Neural cell (in vitro differentiated cells): ENCODE measurements around the gene MLC1. TPM values are rescaled to one million over a fixed set of nuclear protein-coding genes. Genes with fewer than 3 reads are reported as not detected.

ENCODE experiments used
- H2AFZ ChIP-seq: fragments of 200-600, 300-800 bp; sonication (generic), shearing (Covaris generic); 2 replicates; pipeline ENCODE4 v1.6.0; 2014; ENCODE audit warnings: low read depth, mild to moderate bottlenecking, antibody characterized with exemption, low read length, moderate library complexity
- H3F3A ChIP-seq: fragments of 200-600 bp; shearing (Covaris generic); 2 replicates; pipeline ENCODE4 v1.6.1; 2016; ENCODE audit warnings: mild to moderate bottlenecking, moderate library complexity, mixed read lengths, antibody characterized with exemption, low read length; ENCODE audit not compliant: insufficient read depth, poor library complexity, severe bottlenecking
- H3K27ac ChIP-seq: fragments of 200-600, 300-800 bp; sonication (generic), shearing (Covaris generic); 2 replicates; pipeline ENCODE4 v1.5.1; 2014; ENCODE audit warnings: mild to moderate bottlenecking, low read length, moderate library complexity
- H3K27me3 ChIP-seq: fragments of 300-800, 200-600 bp; sonication (generic), shearing (Covaris generic); 2 replicates; pipeline ENCODE4 v1.6.0; 2014; ENCODE audit warnings: mild to moderate bottlenecking, low read depth, low read length, moderate library complexity; ENCODE audit not compliant: insufficient read depth
- H3K36me3 ChIP-seq: fragments of 300-800, 200-600 bp; sonication (generic), shearing (Covaris generic); 2 replicates; pipeline ENCODE4 v1.5.1; 2014; ENCODE audit warnings: mild to moderate bottlenecking, antibody characterized with exemption, low read length, moderate library complexity; ENCODE audit not compliant: insufficient read depth
- H3K4me2 ChIP-seq: fragments of 300-800, 200-600 bp; sonication (generic), shearing (Covaris generic); 2 replicates; pipeline ENCODE4 v1.6.0; 2014; ENCODE audit warnings: mild to moderate bottlenecking, low read length
- H3K4me3 ChIP-seq: fragments of 300-800, 200-600 bp; sonication (generic), shearing (Covaris generic); 2 replicates; pipeline ENCODE4 v1.5.1; 2014; ENCODE audit warnings: mild to moderate bottlenecking, low read length, moderate library complexity
- H3K79me2 ChIP-seq: fragments of 200-600 bp; shearing (Covaris generic); replicated peaks from 2 replicates; pipeline ENCODE4 v1.6.0; 2014; ENCODE audit warnings: mild to moderate bottlenecking, low read length, moderate library complexity; ENCODE audit not compliant: insufficient read depth
- H3K9ac ChIP-seq: fragments of 300-800, 200-600 bp; sonication (generic), shearing (Covaris generic); 2 replicates; pipeline ENCODE4 v1.6.1; 2016; ENCODE audit warnings: mild to moderate bottlenecking, low read length, mixed read lengths
- H3K9me2 ChIP-seq: fragments of 200-600 bp; shearing (Covaris generic); 2 replicates; pipeline ENCODE4 v1.6.1; 2016; ENCODE audit warnings: mild to moderate bottlenecking, low read length, mixed read lengths; ENCODE audit not compliant: insufficient read depth
- H3K9me3 ChIP-seq: fragments of 200-600, 300-800 bp; sonication (generic), shearing (Covaris generic); 2 replicates; pipeline ENCODE4 v1.6.1; 2016; ENCODE audit warnings: mild to moderate bottlenecking, mixed run types, low read length, moderate library complexity, mixed read lengths
- H4K20me1 ChIP-seq: fragments of 200-600 bp; shearing (Covaris generic); 2 replicates; pipeline ENCODE4 v1.6.1; 2016; ENCODE audit warnings: mild to moderate bottlenecking, mixed run types; ENCODE audit not compliant: insufficient read depth
- EP300 ChIP-seq: fragments of 450-650 bp; conservative IDR thresholded peaks from 2 replicates; pipeline ENCODE4 v1.6.1; 2014; ENCODE audit warnings: antibody characterized with exemption, mild to moderate bottlenecking, moderate library complexity; ENCODE audit not compliant: poor library complexity, severe bottlenecking
- EZH2 ChIP-seq: fragments of 200-600, 300-800 bp; shearing (Covaris generic), sonication (generic); IDR thresholded peaks from 2 replicates; pipeline ENCODE4 v1.6.1; 2014; ENCODE audit warnings: antibody characterized with exemption, low read length, borderline replicate concordance, mild to moderate bottlenecking; ENCODE audit not compliant: insufficient read depth, poor library complexity, severe bottlenecking
- MXI1 ChIP-seq: fragments of 450-650 bp; conservative IDR thresholded peaks from 2 replicates; pipeline ENCODE4 v1.6.1; 2014; ENCODE audit warnings: antibody characterized with exemption, mild to moderate bottlenecking; ENCODE audit not compliant: poor library complexity, severe bottlenecking
- POLR2AphosphoS5 ChIP-seq: IDR thresholded peaks from 2 replicates; pipeline ENCODE4 v1.6.1; 2012
- RAD21 ChIP-seq: fragments of 450-650 bp; conservative IDR thresholded peaks from 2 replicates; pipeline ENCODE4 v1.6.1; 2014; ENCODE audit warnings: antibody characterized with exemption, mild to moderate bottlenecking, moderate library complexity
- REST ChIP-seq: IDR thresholded peaks from 2 replicates; pipeline ENCODE4 v1.6.1; 2012; ENCODE audit warnings: borderline replicate concordance
- SMC3 ChIP-seq: fragments of 450-650 bp; conservative IDR thresholded peaks from 2 replicates; pipeline ENCODE4 v1.6.1; 2014; ENCODE audit warnings: antibody characterized with exemption, mild to moderate bottlenecking, moderate library complexity; ENCODE audit not compliant: poor library complexity
- TAF1 ChIP-seq: IDR thresholded peaks from 2 replicates; pipeline ENCODE4 v1.6.1; 2012; ENCODE audit warnings: low read depth
- polyA plus RNA-seq: library from polyadenylated mRNA; depleted of rRNA; stranded (reverse); fragments of >200 nt; gene quantifications from 2 replicates; pipeline ENCODE4 v1.2.3, GENCODE V29; 2014
- TF ChIP-seq, protein P1 (sequence below): fragments of 450-650 bp; IDR thresholded peaks from 2 replicates; pipeline ENCODE4 v1.5.1; 2014; ENCODE audit warnings: antibody characterized with exemption, mild to moderate bottlenecking, moderate library complexity; ENCODE audit not compliant: poor library complexity, severe bottlenecking

Gene MLC1
- polyA plus RNA-seq, 1 donor from 2014 or later: not detected

DNA sequence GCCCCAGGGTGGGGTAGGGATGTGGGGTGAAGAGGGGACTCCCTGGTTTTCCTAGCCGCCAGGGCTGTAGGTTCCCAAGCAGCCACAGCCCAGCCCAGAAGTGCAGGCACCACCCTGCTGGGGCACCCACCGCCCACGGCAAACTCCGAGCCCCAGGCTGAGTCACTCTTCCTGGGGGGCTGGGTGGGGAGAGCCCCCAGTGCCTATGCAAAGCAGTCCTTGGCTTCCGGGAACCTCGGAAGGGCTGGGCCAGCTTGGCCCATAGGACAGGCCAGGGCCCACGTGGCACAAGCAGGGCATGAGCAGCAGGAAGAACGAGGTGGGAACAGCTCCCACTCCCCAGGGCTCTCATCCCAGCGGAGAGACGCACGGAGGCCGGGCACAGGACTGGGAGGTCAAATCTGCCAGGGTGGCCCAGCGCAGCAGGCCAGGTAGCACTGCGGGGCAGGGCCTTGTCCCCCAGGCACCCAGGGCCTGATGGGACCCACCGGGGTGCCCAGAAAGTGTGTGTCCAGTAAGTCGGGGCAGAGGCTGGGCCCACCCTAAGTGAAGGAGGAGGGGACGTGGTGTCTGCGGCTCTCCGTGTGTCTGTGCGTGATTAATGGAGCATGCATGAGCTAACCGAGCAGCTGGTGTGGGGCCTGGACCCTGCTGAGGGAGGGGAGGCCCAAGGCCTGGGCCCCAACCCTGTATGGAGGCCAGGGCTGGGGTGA, 68.1 kb downstream of the MLC1 start:
- Histone ChIP-seq H3K9ac (no peak overlapping the region), H2AFZ (no peak overlapping the region), H3F3A (no peaks in the 10 kb centered on the region), H4K20me1 (no peaks in the 10 kb centered on the region), H3K9me3 (peaks cover 6% of the 10 kb centered on the region), H3K4me2 (no peak overlapping the region), H3K27ac (no peak overlapping the region), H3K36me3 (no peaks in the 10 kb centered on the region), H3K79me2 (no peaks in the 10 kb centered on the region), H3K9me2 (no peaks in the 10 kb centered on the region), H3K4me3 (no peak overlapping the region), H3K27me3 (peaks cover 43% of the 10 kb centered on the region)
- no peak for TF ChIP-seq REST
- TF ChIP-seq, protein P1, sequence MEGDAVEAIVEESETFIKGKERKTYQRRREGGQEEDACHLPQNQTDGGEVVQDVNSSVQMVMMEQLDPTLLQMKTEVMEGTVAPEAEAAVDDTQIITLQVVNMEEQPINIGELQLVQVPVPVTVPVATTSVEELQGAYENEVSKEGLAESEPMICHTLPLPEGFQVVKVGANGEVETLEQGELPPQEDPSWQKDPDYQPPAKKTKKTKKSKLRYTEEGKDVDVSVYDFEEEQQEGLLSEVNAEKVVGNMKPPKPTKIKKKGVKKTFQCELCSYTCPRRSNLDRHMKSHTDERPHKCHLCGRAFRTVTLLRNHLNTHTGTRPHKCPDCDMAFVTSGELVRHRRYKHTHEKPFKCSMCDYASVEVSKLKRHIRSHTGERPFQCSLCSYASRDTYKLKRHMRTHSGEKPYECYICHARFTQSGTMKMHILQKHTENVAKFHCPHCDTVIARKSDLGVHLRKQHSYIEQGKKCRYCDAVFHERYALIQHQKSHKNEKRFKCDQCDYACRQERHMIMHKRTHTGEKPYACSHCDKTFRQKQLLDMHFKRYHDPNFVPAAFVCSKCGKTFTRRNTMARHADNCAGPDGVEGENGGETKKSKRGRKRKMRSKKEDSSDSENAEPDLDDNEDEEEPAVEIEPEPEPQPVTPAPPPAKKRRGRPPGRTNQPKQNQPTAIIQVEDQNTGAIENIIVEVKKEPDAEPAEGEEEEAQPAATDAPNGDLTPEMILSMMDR: no peak
- TF ChIP-seq EP300: no peak
- TF ChIP-seq RAD21: no peak
- TF ChIP-seq TAF1: no peak
- no peak for TF ChIP-seq SMC3
- TF ChIP-seq POLR2AphosphoS5: no peak
- TF ChIP-seq EZH2: no peak

DNA sequence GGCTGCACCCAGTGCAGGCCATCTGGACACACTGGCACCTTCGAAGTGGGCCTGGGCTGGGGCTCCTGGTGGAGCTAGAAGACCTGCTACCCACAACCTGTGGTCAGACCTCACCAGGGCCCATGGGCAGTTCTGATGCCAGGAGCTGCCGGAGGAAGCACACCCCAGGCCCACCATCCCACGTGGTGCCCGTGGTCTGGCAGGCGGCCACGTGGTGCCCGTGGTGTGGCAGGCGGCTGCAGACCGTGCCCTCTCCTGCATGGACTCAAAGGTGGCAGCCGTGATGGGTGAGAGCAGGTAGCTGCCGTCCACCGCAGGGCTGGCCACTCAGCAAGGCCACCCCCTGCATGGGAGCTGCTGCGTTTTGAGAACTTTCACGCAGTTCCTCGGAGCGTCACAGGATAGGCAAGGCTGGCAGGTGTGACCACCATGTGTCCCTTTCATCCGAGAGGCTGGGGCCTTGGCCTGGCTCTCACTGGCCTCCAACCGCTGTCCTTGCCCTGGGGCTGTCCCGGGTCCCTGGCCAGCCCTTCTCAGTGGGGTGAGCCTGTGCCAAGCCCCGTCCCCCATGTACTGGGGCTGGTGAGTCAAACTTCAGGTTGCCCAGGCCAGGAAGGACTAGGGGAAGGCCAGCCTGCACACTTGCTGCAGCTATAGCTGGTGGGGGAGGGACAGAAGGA, 68.8 kb downstream of the MLC1 start:
- Histone ChIP-seq H3K9ac (no peak overlapping the region), H3K4me2 (no peak overlapping the region), H4K20me1 (no peaks in the 10 kb centered on the region), H3K27me3 (peaks cover 48% of the 10 kb centered on the region), H3K36me3 (no peaks in the 10 kb centered on the region), H3K79me2 (no peaks in the 10 kb centered on the region), H3F3A (no peaks in the 10 kb centered on the region), H3K9me3 (peaks cover 6% of the 10 kb centered on the region), H2AFZ (no peak overlapping the region), H3K27ac (no peak overlapping the region), H3K9me2 (no peaks in the 10 kb centered on the region), H3K4me3 (no peak overlapping the region)
- TF ChIP-seq REST (no peak), TAF1 (no peak), EZH2 (no peak), MXI1 (no peak), EP300 (no peak), RAD21 (no peak), SMC3 (no peak), POLR2AphosphoS5 (no peak)
- TF ChIP-seq, protein P1: no peak
